CD4-positive, alpha-beta memory T cell (primary cell): ENCODE measurements around the gene CFAP46. TPM values are rescaled to one million over a fixed set of nuclear protein-coding genes. Genes with fewer than 3 reads are reported as not detected.
A peak's percentile ranks its signal among the peaks of the same experiment; 100 is the strongest.

Source experiments
- CTCF ChIA-PET: fragments of 350-600 bp; sonication (Branson Sonifier 250); formaldehyde crosslinking; loops from one replicate; lab custom pipeline; 2021; ENCODE audit warnings: inconsistent platforms; ENCODE audit not compliant: partially characterized antibody; lab: Charles Lee
- POLR2A ChIA-PET: fragments of 350-600 bp; sonication (Branson Sonifier 250); formaldehyde crosslinking; loops from one replicate; lab custom pipeline; 2021; ENCODE audit not compliant: partially characterized antibody; lab: Charles Lee
- DNase-seq, 5 donors: peaks; one replicate each; pipeline versions ENCODE4 v3.0.0 to v3.0.0-alpha.2; 2020 to 2022; ENCODE audit warnings: mixed read lengths in 1 of 5
- H3K27ac ChIP-seq: one replicate; pipeline ENCODE4 v1.7.0; 2013; ENCODE audit warnings: low read depth, low read length
- H3K27me3 ChIP-seq: 2 replicates; pipeline ENCODE4 v1.7.0; 2013; ENCODE audit warnings: mild to moderate bottlenecking, low read length, moderate library complexity; ENCODE audit not compliant: insufficient read depth
- H3K36me3 ChIP-seq: 2 replicates; pipeline ENCODE4 v1.7.0; 2013; ENCODE audit warnings: mild to moderate bottlenecking, low read length, moderate library complexity; ENCODE audit not compliant: insufficient read depth
- H3K4me1 ChIP-seq: 2 replicates; pipeline ENCODE4 v1.7.0; 2013; ENCODE audit warnings: mild to moderate bottlenecking, low read length, moderate library complexity; ENCODE audit not compliant: insufficient read depth
- H3K4me3 ChIP-seq, 2 donors: one replicate each; pipeline ENCODE4 v1.7.0; 2013; ENCODE audit warnings: low read length in 2 of 2, mild to moderate bottlenecking in 1 of 2
- H3K9me3 ChIP-seq, 2 donors: one replicate each; pipeline ENCODE4 v1.7.0; 2013; ENCODE audit warnings: low read length in 2 of 2, control low read depth in 1 of 2; ENCODE audit not compliant: control insufficient read depth in 1 of 2
- H3K27ac Mint-ChIP-seq, 7 donors: one replicate each; pipeline ENCODE4 v1.8.0; 2020 to 2021; ENCODE audit warnings: mixed read lengths in 7 of 7, mild to moderate bottlenecking in 6 of 7, inconsistent platforms in 3 of 7, moderate library complexity in 3 of 7
- H3K27me3 Mint-ChIP-seq, 2 donors: one replicate each; pipeline ENCODE4 v1.8.0; 2020 to 2021; ENCODE audit warnings: mixed read lengths in 2 of 2
- H3K36me3 Mint-ChIP-seq, 2 donors: one replicate each; pipeline ENCODE4 v1.8.0; 2020 to 2021; ENCODE audit warnings: mixed read lengths in 2 of 2, inconsistent platforms in 1 of 2, mild to moderate bottlenecking in 1 of 2
- H3K4me1 Mint-ChIP-seq, 4 donors: one replicate each; pipeline ENCODE4 v1.8.0; 2020 to 2021; ENCODE audit warnings: mixed read lengths in 4 of 4, mild to moderate bottlenecking in 1 of 4
- H3K4me3 Mint-ChIP-seq, 8 donors: one replicate each; pipeline ENCODE4 v1.8.0; 2020 to 2021; ENCODE audit warnings: mixed read lengths in 8 of 8, mild to moderate bottlenecking in 7 of 8, moderate library complexity in 6 of 8, inconsistent platforms in 3 of 8
- H3K9me3 Mint-ChIP-seq, 8 donors: one replicate each; pipeline ENCODE4 v1.8.0; 2020 to 2021; ENCODE audit warnings: mixed read lengths in 8 of 8, mild to moderate bottlenecking in 5 of 8, inconsistent platforms in 3 of 8, moderate library complexity in 1 of 8
- intact Hi-C: fragments of 100-400 bp; cut with micrococcal nuclease; formaldehyde crosslinking; loops from one replicate; pipeline ENCODE4 v1.15.1; 2023
- polyA plus RNA-seq, 2 donors: library from polyadenylated mRNA; unstranded; fragments of 300-500 nt; fragmentation: Illumina TruSeq; gene quantifications; one replicate each; pipeline ENCODE4 v1.2.3, GENCODE V29; 2021
- total RNA-seq, 2 experiments: library from RNA; stranded (reverse); gene quantifications; one replicate each; pipeline ENCODE4 v1.2.3, GENCODE V29; 2021

Gene CFAP46
- total and polyA plus RNA-seq, 4 experiments from 2014 or later, result not detected

DNA sequence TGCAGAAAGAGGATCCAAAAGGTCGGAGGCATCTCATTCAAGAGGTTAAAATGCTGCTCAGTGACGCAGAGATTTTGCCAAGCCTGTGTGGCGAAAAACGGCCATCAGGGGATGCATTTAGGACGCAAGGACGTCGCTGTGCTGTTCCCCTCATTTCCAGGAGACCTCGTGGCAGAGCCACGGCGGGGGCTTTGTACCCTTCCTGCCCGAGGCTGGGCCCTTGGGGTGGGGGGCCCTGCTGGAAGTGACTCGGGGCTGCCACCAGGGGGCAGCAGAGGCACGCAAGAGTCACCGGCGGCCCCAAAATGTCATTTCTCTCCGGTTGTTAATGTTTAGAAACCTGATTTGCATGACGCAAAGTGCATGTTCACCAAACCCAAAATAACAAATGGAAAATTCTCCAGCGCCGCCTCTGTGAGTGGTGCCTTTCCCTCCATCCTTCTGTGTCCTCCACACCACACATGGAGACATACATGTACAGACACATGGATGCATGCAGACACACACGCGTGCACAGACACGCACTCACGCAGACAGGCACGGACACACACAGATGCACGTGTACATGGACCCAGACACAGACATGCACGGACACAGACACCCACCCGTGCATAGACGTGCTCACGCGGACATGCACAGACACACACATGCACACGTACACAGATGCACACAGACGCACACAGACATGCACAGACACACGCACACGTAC is 105.4 kb downstream of the CFAP46 start:
- intact Hi-C loops, result no loop called here
- Mint-ChIP-seq H3K36me3 (no peaks in the 10 kb centered on the region), H3K27ac (no peak overlapping the region), H3K4me3 (no peak overlapping the region), H3K4me1 (no peaks in the 10 kb centered on the region), H3K27me3 (no peaks in the 10 kb centered on the region), H3K9me3 (peaks cover 2 to 6% (median 3%) of the 10 kb centered on the region in 8 donors)
- H3K4me3 ChIP-seq, result no peak overlapping the region
- H3K27me3 ChIP-seq, result no peaks in the 10 kb centered on the region
- no peaks in the 10 kb centered on the region for H3K36me3 ChIP-seq
- POLR2A ChIA-PET, result no interaction called here
- no peak overlapping the region for H3K27ac ChIP-seq
- DNase-seq, result peak in 4 of 5 donors; percentile 19 to 37 (median 24)
- H3K4me1 ChIP-seq, result no peaks in the 10 kb centered on the region
- CTCF ChIA-PET, result no interaction called here
- H3K9me3 ChIP-seq, result no peaks in the 10 kb centered on the region

DNA sequence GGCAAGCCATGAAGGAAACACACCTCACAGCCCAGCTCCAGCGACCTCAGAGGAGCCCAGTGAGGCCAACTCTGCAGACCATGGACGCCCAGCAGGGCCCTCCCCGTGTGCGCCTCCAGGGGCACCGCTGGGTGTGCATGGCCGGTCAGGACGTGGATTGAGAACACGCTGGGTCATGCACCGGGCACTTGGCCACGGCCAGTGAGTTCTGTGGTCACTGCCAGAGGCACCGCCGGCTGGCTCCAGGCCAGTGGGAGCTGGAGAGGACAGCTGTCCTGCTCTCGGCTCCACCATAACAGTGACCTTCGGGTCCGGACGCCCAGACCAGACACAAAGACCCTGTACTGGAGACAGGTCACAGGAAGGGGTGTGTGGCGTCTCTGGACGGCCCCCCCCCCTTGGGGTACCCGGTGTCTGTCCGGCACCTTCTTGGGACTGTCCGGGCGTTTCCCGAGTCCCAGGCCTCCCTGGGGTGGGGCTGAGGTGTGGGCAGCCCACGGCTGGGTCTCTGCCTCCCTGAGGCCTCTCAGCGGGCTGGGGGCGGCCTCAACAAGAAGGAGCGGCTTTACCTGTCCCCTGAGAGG is 106.0 kb downstream of the CFAP46 start:
- no peak overlapping the region for H3K27ac Mint-ChIP-seq
- no peak for DNase-seq
- intact Hi-C loops, result no loop called here
- H3K4me3 Mint-ChIP-seq, result no peak overlapping the region
- H3K36me3 Mint-ChIP-seq, result no peaks in the 10 kb centered on the region
- H3K9me3 ChIP-seq, result no peaks in the 10 kb centered on the region
- H3K27me3 ChIP-seq, result no peaks in the 10 kb centered on the region
- no peaks in the 10 kb centered on the region for H3K36me3 ChIP-seq
- CTCF ChIA-PET, result no interaction called here
- POLR2A ChIA-PET, result no interaction called here
- H3K4me3 ChIP-seq, result no peak overlapping the region
- H3K4me1 ChIP-seq, result no peaks in the 10 kb centered on the region
- peaks cover 0 to 3% (median 0%) of the 10 kb centered on the region in 8 donors for H3K9me3 Mint-ChIP-seq
- H3K27me3 Mint-ChIP-seq, result no peaks in the 10 kb centered on the region
- no peak overlapping the region for H3K27ac ChIP-seq
- H3K4me1 Mint-ChIP-seq, result no peaks in the 10 kb centered on the region

DNA sequence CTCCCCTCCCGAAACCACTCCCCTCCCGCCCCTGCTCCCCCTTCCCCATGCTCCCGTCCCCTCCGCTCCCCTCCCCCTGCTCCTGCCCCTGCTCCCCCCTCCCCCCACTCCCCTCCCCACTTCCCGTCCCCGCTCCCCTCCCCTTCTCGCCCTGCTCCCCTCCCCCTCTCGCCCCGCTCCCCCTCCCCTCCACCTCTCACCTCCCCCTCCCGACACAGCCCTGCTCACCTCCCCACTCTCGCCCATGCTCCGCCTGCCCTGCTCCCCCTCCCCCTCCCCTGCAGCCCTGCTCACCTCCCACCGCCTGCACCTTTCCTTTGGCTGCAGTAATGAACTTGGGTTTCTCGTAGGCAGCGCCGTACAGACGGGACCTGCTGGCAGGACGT is 106.5 kb downstream of the CFAP46 start:
- Histone ChIP-seq H3K4me3 (no peak overlapping the region), H3K4me1 (no peaks in the 10 kb centered on the region), H3K27ac (no peak overlapping the region), H3K9me3 (no peaks in the 10 kb centered on the region), H3K27me3 (no peaks in the 10 kb centered on the region), H3K36me3 (no peaks in the 10 kb centered on the region)
- intact Hi-C loops, result no loop called here
- Mint-ChIP-seq H3K4me3 (no peak overlapping the region), H3K27me3 (no peaks in the 10 kb centered on the region), H3K4me1 (no peaks in the 10 kb centered on the region), H3K9me3 (peaks cover 0 to 3% (median 0%) of the 10 kb centered on the region in 8 donors), H3K27ac (no peak overlapping the region), H3K36me3 (no peaks in the 10 kb centered on the region)
- ChIA-PET POLR2A (no interaction called here), CTCF (no interaction called here)
- no peak for DNase-seq

DNA sequence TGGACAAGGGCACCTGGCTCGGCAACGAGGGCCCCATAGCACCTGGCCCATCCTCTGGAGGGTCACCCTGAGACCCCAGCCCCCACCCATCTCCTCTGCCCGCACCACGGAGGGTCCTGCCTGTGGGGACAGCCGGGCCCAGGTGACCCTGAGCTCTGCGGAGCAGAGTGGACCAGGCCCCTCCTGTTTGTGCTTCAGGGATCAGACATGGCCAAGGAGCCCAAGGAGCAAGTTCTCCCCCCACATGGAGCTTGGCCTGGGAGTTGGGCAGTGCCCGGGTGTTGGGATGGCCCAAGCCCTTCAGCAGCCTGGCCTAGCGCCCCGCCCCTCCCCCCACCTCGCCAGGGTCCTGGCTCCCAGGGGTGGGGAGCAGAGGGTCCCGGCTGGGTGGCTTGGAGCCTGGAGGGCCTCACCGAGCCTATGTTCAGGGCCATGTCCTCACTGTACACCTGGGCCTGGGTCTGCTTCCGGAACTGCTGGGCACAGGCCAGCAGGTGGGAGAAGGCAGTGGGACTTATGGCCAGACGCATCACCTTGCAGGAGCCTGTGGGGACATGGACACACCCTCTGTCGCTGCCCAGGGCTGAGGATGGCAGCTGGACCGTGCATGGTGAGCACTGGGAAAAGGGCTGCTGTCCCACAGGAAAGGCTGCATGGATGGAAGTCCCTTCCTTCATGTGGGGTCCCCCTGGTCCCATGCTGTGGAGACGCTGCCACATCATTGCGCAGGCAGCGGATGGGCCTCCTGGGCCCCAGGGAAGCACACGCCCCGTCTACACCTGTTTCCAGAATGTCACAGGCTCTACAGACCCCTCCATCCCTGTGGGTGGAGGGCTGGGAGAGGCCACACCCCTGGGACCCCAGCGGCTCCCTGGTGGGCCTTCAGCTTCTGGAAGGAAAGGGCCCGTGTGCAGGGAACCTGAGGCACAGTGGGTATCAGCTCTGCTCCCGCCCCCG is 107.2 kb downstream of the CFAP46 start:
- no peak overlapping the region for H3K27ac Mint-ChIP-seq
- POLR2A ChIA-PET, result no interaction called here
- H3K9me3 ChIP-seq, result no peaks in the 10 kb centered on the region
- H3K27ac ChIP-seq, result no peak overlapping the region
- no peaks in the 10 kb centered on the region for H3K36me3 Mint-ChIP-seq
- no peaks in the 10 kb centered on the region for H3K36me3 ChIP-seq
- H3K9me3 Mint-ChIP-seq, result peaks cover 0 to 2% (median 0%) of the 10 kb centered on the region in 8 donors
- H3K4me3 Mint-ChIP-seq, result no peak overlapping the region
- CTCF ChIA-PET, result no interaction called here
- H3K4me1 Mint-ChIP-seq, result no peaks in the 10 kb centered on the region
- intact Hi-C loops, result no loop called here
- H3K4me3 ChIP-seq, result no peak overlapping the region
- H3K27me3 ChIP-seq, result no peaks in the 10 kb centered on the region
- H3K4me1 ChIP-seq, result no peaks in the 10 kb centered on the region
- H3K27me3 Mint-ChIP-seq, result no peaks in the 10 kb centered on the region
- DNase-seq, result no peak

DNA sequence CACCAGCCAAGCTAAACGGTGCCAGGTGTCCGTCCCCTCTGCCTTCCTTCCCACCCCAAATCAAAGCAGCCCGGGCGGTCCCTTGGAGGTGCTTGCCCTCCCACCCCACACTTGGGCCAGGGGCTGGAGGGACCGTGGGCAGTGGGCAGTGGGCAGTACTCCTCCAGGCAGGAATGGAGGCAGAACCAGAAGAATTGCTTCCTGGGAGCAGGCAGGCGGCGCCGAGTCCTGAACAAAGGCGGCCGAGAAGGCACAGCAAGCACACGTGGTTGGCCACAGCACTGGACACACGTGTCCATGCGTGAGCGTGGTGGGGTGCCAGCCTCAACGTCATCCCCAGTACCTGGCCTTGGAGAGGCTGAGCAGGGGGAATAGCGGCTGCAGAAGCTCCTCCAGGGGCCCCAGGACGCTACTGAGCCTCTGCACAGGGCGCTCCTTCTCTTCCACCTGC is 108.0 kb downstream of the CFAP46 start:
- Mint-ChIP-seq H3K9me3 (peaks cover 0 to 2% (median 0%) of the 10 kb centered on the region in 8 donors), H3K27ac (no peak overlapping the region), H3K4me1 (no peaks in the 10 kb centered on the region), H3K36me3 (no peaks in the 10 kb centered on the region), H3K27me3 (no peaks in the 10 kb centered on the region), H3K4me3 (no peak overlapping the region)
- Histone ChIP-seq H3K36me3 (no peaks in the 10 kb centered on the region), H3K27ac (no peak overlapping the region), H3K4me3 (no peak overlapping the region), H3K27me3 (no peaks in the 10 kb centered on the region), H3K4me1 (no peaks in the 10 kb centered on the region), H3K9me3 (no peaks in the 10 kb centered on the region)
- DNase-seq, result no peak
- CTCF ChIA-PET, result no interaction called here
- POLR2A ChIA-PET, result no interaction called here
- intact Hi-C loops, result no loop called here

DNA sequence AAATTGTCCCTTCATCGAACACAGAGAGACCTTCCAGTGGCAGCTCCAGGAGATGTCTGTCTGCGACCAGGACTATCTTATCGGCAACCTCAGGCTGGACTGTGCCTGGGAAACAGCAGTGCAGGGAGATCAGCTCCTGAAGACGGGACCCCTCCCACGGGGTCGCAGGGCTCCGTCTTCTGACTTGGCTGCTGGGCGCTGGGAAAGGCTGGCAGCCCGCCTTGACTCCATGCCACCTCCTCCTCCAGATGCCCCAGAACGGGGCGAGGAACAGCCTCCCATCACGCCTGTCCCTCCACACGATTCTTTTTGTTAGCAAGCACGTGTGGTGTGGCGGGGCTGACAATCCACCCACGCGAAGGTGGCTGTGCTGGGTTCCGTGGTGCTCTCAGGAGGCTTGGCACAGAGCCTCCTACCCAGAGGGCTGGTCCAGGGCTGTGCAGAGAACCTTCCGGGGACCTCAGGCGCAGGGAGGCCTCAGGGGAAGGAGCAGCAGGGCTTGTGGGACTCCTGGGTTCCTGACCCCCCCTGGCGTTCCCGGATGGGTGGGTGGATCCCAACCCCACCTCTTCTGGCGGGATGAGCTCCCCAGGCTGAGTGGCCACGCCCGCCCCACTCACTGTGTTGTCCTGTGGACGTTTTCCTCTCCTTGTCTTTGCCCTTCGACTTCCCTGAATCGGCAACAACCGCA is 108.8 kb downstream of the CFAP46 start:
- Histone ChIP-seq H3K4me3 (no peak overlapping the region), H3K36me3 (no peaks in the 10 kb centered on the region), H3K4me1 (no peaks in the 10 kb centered on the region), H3K9me3 (no peaks in the 10 kb centered on the region), H3K27me3 (no peaks in the 10 kb centered on the region), H3K27ac (no peak overlapping the region)
- no peaks in the 10 kb centered on the region for H3K9me3 Mint-ChIP-seq
- no peaks in the 10 kb centered on the region for H3K36me3 Mint-ChIP-seq
- POLR2A ChIA-PET, result no interaction called here
- no peak for DNase-seq
- no peak overlapping the region for H3K27ac Mint-ChIP-seq
- CTCF ChIA-PET, result no interaction called here
- H3K27me3 Mint-ChIP-seq, result no peaks in the 10 kb centered on the region
- intact Hi-C loops, result no loop called here
- no peak overlapping the region for H3K4me3 Mint-ChIP-seq
- no peaks in the 10 kb centered on the region for H3K4me1 Mint-ChIP-seq
